ENCODE results near the gene BBX. TPM values are rescaled to one million over a fixed set of nuclear protein-coding genes. Genes with fewer than 3 reads are reported as not detected.

The BBX gene
- total RNA-seq, 1 donor from 2014 or later = 54.3 TPM

DNA sequence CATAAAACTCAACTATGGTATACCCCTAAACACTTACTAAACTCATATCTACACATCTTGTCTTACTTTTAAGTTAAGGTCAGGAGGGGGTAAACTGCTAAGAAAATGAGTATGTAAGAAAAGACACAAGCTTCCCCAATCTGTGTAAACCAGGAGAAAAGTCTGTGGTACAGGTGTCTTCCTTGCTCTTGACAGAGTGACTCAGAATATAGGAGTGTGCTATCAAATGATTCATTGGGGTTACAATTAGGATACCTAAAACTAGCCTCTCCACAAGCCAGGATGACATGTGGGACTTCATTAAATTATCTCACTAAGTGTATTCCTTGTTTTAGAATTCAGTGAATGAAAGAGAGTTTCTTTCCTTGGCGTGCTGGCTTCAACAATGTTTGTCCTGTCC, 274.8 kb downstream of the BBX start:
- Mint-ChIP-seq H3K4me3 (ENCODE audit: unreplicated experiment) (no peak overlapping the region), H3K4me1 (ENCODE audit: unreplicated experiment) (no peaks in the 10 kb centered on the region), H3K27me3 (ENCODE audit: unreplicated experiment) (peaks cover 2% of the 10 kb centered on the region), H3K9me3 (ENCODE audit: unreplicated experiment) (no peaks in the 10 kb centered on the region), H3K27ac (ENCODE audit: unreplicated experiment) (no peak overlapping the region), H3K36me3 (ENCODE audit: low read depth, unreplicated experiment) (peaks cover 24% of the 10 kb centered on the region)
- no peak for DNase-seq (ENCODE audit: low spot score)
- TF ChIP-seq CTCF (IDR thresholded peaks at IDR 0.05; ENCODE audit: unreplicated experiment) = no peak

GRCh38 chr3:107798381-107798780, 275.6 kb downstream of the BBX start:
- Mint-ChIP-seq H3K27ac (ENCODE audit: unreplicated experiment) (no peak overlapping the region), H3K9me3 (ENCODE audit: unreplicated experiment) (no peaks in the 10 kb centered on the region), H3K4me3 (ENCODE audit: unreplicated experiment) (no peak overlapping the region), H3K36me3 (ENCODE audit: low read depth, unreplicated experiment) (peaks cover 27% of the 10 kb centered on the region), H3K4me1 (ENCODE audit: unreplicated experiment) (no peaks in the 10 kb centered on the region), H3K27me3 (ENCODE audit: unreplicated experiment) (peaks cover 2% of the 10 kb centered on the region)
- TF ChIP-seq CTCF (IDR thresholded peaks at IDR 0.05; ENCODE audit: unreplicated experiment) = no peak
- DNase-seq (ENCODE audit: low spot score) = no peak

DNA sequence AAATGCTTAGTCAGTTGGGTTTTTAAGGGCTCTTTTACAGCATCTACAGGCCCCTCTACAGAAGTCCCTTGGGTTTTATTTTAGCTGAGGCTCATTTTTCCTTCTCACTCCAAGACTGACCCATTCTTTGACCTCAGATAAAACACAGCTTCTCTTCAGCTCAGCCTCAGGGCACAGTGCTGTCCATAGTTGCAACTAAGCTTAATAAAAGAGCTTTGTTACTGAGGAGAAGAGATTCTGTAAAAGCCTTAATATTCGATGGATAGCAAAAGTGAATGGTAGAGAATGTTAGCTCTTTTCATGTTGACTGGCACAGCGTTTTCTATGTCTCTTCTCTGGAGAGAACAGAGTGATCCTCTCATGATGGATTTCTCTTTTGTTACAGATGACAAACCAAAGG, 277.9 kb downstream of the BBX start:
- no peak overlapping the region for H3K4me3 Mint-ChIP-seq (ENCODE audit: unreplicated experiment)
- H3K27me3 Mint-ChIP-seq (ENCODE audit: unreplicated experiment) = peaks cover 4% of the 10 kb centered on the region
- H3K27ac Mint-ChIP-seq (ENCODE audit: unreplicated experiment) = no peak overlapping the region
- no peaks in the 10 kb centered on the region for H3K9me3 Mint-ChIP-seq (ENCODE audit: unreplicated experiment)
- no peak for DNase-seq (ENCODE audit: low spot score)
- TF ChIP-seq CTCF (IDR thresholded peaks at IDR 0.05; ENCODE audit: unreplicated experiment) = no peak
- H3K4me1 Mint-ChIP-seq (ENCODE audit: unreplicated experiment) = no peaks in the 10 kb centered on the region
- H3K36me3 Mint-ChIP-seq (ENCODE audit: low read depth, unreplicated experiment) = peaks cover 33% of the 10 kb centered on the region

GRCh38 chr3:107803170-107803569, 280.4 kb downstream of the BBX start:
- peaks cover 31% of the 10 kb centered on the region for H3K36me3 Mint-ChIP-seq (ENCODE audit: low read depth, unreplicated experiment)
- H3K9me3 Mint-ChIP-seq (ENCODE audit: unreplicated experiment) = no peaks in the 10 kb centered on the region
- no peak for TF ChIP-seq CTCF (IDR thresholded peaks at IDR 0.05; ENCODE audit: unreplicated experiment)
- no peak overlapping the region for H3K4me3 Mint-ChIP-seq (ENCODE audit: unreplicated experiment)
- no peaks in the 10 kb centered on the region for H3K4me1 Mint-ChIP-seq (ENCODE audit: unreplicated experiment)
- peaks cover 4% of the 10 kb centered on the region for H3K27me3 Mint-ChIP-seq (ENCODE audit: unreplicated experiment)
- H3K27ac Mint-ChIP-seq (ENCODE audit: unreplicated experiment) = no peak overlapping the region
- no peak for DNase-seq (ENCODE audit: low spot score)

DNA sequence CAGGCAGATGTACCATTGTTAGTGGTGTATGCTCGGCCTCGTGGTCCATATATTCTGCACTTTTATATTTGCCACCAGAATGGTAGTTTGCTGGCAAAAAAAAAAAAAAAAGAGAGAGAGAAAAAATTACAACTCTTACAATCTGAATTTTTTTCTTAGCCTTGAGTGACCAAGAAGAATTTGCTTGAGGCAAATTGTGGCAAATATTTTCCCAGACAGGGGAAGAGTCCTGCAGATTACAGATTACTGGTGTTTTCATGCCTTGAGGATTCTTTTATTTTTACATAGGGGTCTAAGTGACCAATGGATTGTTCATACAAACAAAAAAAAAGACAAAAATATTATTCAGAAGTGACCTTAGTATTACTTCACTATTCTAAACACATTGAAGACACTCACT, 283.3 kb downstream of the BBX start:
- H3K36me3 Mint-ChIP-seq (ENCODE audit: low read depth, unreplicated experiment) = peaks cover 23% of the 10 kb centered on the region
- peaks cover 6% of the 10 kb centered on the region for H3K27me3 Mint-ChIP-seq (ENCODE audit: unreplicated experiment)
- no peak overlapping the region for H3K27ac Mint-ChIP-seq (ENCODE audit: unreplicated experiment)
- H3K4me1 Mint-ChIP-seq (ENCODE audit: unreplicated experiment) = peaks cover 4% of the 10 kb centered on the region
- no peak for DNase-seq (ENCODE audit: low spot score)
- no peak for TF ChIP-seq CTCF (IDR thresholded peaks at IDR 0.05; ENCODE audit: unreplicated experiment)
- no peak overlapping the region for H3K4me3 Mint-ChIP-seq (ENCODE audit: unreplicated experiment)
- H3K9me3 Mint-ChIP-seq (ENCODE audit: unreplicated experiment) = no peaks in the 10 kb centered on the region
